Measurements from ENCODE around the gene SCG3. TPM values are rescaled to one million over a fixed set of nuclear protein-coding genes. Genes with fewer than 3 reads are reported as not detected.
A peak's percentile ranks its signal among the peaks of the same experiment; 100 is the strongest.

Gene SCG3
- total and polyA plus RNA-seq, 2 of the 13 experiments (the other 11 are each of a cell fraction or from before 2014, with no cell fraction given) = not detected

DNA sequence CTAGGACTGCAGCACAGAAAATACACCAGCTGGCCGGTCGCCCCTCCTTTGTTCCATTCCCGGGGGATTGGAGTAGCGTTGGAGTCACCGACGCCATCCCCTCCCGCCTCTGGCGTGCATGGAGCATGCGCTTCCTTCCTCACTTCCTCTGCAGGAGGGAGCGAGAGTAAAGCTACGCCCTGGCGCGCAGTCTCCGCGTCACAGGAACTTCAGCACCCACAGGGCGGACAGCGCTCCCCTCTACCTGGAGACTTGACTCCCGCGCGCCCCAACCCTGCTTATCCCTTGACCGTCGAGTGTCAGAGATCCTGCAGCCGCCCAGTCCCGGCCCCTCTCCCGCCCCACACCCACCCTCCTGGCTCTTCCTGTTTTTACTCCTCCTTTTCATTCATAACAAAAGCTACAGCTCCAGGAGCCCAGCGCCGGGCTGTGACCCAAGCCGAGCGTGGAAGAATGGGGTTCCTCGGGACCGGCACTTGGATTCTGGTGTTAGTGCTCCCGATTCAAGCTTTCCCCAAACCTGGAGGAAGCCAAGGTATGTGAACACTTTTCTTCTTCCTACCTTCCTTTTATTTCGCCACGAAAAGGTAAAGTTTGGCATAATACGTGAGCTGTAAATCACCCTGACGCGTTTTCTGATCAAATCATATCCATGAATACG, at the start of gene SCG3 (continued):
- TF ChIP-seq REST (IDR thresholded peaks at IDR 0.05; ENCODE audit: borderline replicate concordance in 1 of 2, low read depth in 1 of 2, low read length in 2 of 2) = peak; percentile 98 to 99
- TF ChIP-seq GMEB1 (CRISPR knock-in tag; IDR thresholded peaks at IDR 0.05; ENCODE audit: borderline replicate concordance) = no peak
- peak; percentile 61; the same call in 1 of the 2 replicates for TF ChIP-seq ZNF709 (CRISPR knock-in tag; IDR thresholded peaks at IDR 0.05)
- peak; percentile 38 for TF ChIP-seq SRSF1 (optimal IDR thresholded peaks at IDR 0.05; ENCODE audit: low read depth, low read length)
- no peak for TF ChIP-seq MTF2 (CRISPR knock-in tag; IDR thresholded peaks at IDR 0.05; ENCODE audit: borderline replicate concordance)
- peak; percentile 30; the same call in 1 of the 2 replicates for TF ChIP-seq REPIN1 (CRISPR knock-in tag; IDR thresholded peaks at IDR 0.05; ENCODE audit: borderline replicate concordance, low read depth)
- 0 out of 2 replicates have a peak, but pooled peaks have one; percentile 57 for TF ChIP-seq GPN1 (CRISPR knock-in tag; IDR thresholded peaks at IDR 0.05; ENCODE audit: borderline replicate concordance)
- TF ChIP-seq RXRB (CRISPR knock-in tag; IDR thresholded peaks at IDR 0.05; ENCODE audit: borderline replicate concordance) = peak; percentile 31; the same call in 1 of the 2 replicates
- TF ChIP-seq, protein P1, sequence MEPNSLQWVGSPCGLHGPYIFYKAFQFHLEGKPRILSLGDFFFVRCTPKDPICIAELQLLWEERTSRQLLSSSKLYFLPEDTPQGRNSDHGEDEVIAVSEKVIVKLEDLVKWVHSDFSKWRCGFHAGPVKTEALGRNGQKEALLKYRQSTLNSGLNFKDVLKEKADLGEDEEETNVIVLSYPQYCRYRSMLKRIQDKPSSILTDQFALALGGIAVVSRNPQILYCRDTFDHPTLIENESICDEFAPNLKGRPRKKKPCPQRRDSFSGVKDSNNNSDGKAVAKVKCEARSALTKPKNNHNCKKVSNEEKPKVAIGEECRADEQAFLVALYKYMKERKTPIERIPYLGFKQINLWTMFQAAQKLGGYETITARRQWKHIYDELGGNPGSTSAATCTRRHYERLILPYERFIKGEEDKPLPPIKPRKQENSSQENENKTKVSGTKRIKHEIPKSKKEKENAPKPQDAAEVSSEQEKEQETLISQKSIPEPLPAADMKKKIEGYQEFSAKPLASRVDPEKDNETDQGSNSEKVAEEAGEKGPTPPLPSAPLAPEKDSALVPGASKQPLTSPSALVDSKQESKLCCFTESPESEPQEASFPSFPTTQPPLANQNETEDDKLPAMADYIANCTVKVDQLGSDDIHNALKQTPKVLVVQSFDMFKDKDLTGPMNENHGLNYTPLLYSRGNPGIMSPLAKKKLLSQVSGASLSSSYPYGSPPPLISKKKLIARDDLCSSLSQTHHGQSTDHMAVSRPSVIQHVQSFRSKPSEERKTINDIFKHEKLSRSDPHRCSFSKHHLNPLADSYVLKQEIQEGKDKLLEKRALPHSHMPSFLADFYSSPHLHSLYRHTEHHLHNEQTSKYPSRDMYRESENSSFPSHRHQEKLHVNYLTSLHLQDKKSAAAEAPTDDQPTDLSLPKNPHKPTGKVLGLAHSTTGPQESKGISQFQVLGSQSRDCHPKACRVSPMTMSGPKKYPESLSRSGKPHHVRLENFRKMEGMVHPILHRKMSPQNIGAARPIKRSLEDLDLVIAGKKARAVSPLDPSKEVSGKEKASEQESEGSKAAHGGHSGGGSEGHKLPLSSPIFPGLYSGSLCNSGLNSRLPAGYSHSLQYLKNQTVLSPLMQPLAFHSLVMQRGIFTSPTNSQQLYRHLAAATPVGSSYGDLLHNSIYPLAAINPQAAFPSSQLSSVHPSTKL (CRISPR knock-in tag; IDR thresholded peaks at IDR 0.05) = peak; percentile 47; the same call in 1 of the 2 replicates
- peak; percentile 86 for TF ChIP-seq ZNF331 (CRISPR knock-in tag; IDR thresholded peaks at IDR 0.05)
- 0 out of 2 replicates have a peak, but pooled peaks have one; percentile 17 for TF ChIP-seq RFX3 (CRISPR knock-in tag; IDR thresholded peaks at IDR 0.05)
- TF ChIP-seq, protein P2, sequence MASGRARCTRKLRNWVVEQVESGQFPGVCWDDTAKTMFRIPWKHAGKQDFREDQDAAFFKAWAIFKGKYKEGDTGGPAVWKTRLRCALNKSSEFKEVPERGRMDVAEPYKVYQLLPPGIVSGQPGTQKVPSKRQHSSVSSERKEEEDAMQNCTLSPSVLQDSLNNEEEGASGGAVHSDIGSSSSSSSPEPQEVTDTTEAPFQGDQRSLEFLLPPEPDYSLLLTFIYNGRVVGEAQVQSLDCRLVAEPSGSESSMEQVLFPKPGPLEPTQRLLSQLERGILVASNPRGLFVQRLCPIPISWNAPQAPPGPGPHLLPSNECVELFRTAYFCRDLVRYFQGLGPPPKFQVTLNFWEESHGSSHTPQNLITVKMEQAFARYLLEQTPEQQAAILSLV (CRISPR knock-in tag; IDR thresholded peaks at IDR 0.05; ENCODE audit: borderline replicate concordance) = no peak; the same call in 1 of the 2 replicates
- TF ChIP-seq ZBTB49 (CRISPR knock-in tag; IDR thresholded peaks at IDR 0.05; ENCODE audit: borderline replicate concordance) = peak; percentile 88; the same call in 1 of the 2 replicates
